WERI-Rb-1 (cell line): ENCODE data around the gene CDCP2.

ENCODE experiments used
- DNase-seq: peaks from one replicate; pipeline ENCODE4 v3.0.0-alpha.2; 2020
- H3K27ac ChIP-seq: fragments of 250-450 bp; sonication (Bioruptor Pico); 2 replicates; pipeline ENCODE4 v1.5.1; 2020; ENCODE audit warnings: mild to moderate bottlenecking, moderate library complexity
- H3K27me3 ChIP-seq: fragments of 250-450 bp; sonication (Bioruptor Pico); 2 replicates; pipeline ENCODE4 v1.5.1; 2021; ENCODE audit warnings: mild to moderate bottlenecking, low read depth, moderate library complexity; ENCODE audit not compliant: insufficient read depth, severe bottlenecking
- H3K36me3 ChIP-seq: fragments of 250-450 bp; sonication (Bioruptor Pico); 2 replicates; pipeline ENCODE4 v1.5.1; 2020; ENCODE audit warnings: mild to moderate bottlenecking, moderate library complexity
- H3K4me3 ChIP-seq: 2 replicates; pipeline ENCODE4 v1.5.1; 2011; ENCODE audit warnings: low read depth, mild to moderate bottlenecking, control low read depth, low read length
- H3K9me3 ChIP-seq: fragments of 250-450 bp; sonication (Bioruptor Pico); 2 replicates; pipeline ENCODE4 v1.5.1; 2021; ENCODE audit warnings: mild to moderate bottlenecking, moderate library complexity; ENCODE audit not compliant: severe bottlenecking
- TF ChIP-seq, protein P1 (sequence below): IDR thresholded peaks from 2 replicates; pipeline ENCODE4 v1.5.1; 2011; ENCODE audit warnings: low read depth, mild to moderate bottlenecking, control low read depth, inconsistent platforms, low read length

Gene CDCP2

GRCh38 chr1:54094001-54094729 lies 58.6 kb downstream of the CDCP2 start:
- Histone ChIP-seq H3K9me3 (no peaks in the 10 kb centered on the region), H3K27ac (no peak overlapping the region), H3K27me3 (no peaks in the 10 kb centered on the region), H3K4me3 (no peak overlapping the region), H3K36me3 (no peaks in the 10 kb centered on the region; the same call in 1 of the 2 replicates)
- TF ChIP-seq, protein P1, sequence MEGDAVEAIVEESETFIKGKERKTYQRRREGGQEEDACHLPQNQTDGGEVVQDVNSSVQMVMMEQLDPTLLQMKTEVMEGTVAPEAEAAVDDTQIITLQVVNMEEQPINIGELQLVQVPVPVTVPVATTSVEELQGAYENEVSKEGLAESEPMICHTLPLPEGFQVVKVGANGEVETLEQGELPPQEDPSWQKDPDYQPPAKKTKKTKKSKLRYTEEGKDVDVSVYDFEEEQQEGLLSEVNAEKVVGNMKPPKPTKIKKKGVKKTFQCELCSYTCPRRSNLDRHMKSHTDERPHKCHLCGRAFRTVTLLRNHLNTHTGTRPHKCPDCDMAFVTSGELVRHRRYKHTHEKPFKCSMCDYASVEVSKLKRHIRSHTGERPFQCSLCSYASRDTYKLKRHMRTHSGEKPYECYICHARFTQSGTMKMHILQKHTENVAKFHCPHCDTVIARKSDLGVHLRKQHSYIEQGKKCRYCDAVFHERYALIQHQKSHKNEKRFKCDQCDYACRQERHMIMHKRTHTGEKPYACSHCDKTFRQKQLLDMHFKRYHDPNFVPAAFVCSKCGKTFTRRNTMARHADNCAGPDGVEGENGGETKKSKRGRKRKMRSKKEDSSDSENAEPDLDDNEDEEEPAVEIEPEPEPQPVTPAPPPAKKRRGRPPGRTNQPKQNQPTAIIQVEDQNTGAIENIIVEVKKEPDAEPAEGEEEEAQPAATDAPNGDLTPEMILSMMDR, result no peak
- DNase-seq, result no peak

GRCh38 chr1:54091666-54092065 lies 61.1 kb downstream of the CDCP2 start:
- no peaks in the 10 kb centered on the region for H3K9me3 ChIP-seq
- H3K4me3 ChIP-seq, result no peak overlapping the region
- DNase-seq, result no peak
- H3K27ac ChIP-seq, result no peak overlapping the region
- H3K27me3 ChIP-seq, result no peaks in the 10 kb centered on the region
- TF ChIP-seq, protein P1, result no peak
- H3K36me3 ChIP-seq, result no peaks in the 10 kb centered on the region; the same call in 1 of the 2 replicates

DNA sequence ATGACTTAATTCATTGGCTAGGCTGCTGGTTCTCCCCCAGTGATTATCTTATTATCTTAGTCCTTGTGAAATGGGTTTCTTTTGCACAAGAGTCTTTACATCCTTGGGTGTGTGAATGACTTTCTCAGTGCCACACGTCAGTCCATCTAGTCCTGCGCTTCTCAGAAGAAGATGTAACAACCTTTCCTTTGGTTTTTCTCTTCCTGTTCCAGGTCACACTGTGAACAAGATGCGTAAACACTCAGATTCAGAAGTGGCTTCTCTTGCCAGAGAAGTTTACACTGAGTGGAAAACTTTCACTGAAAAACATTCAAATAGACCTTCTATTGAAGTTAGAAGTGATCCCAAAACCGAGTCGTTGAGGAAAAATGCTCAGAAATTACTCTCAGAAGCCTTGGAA lies 64.4 kb downstream of the CDCP2 start:
- TF ChIP-seq, protein P1, result no peak
- Histone ChIP-seq H3K27me3 (no peaks in the 10 kb centered on the region), H3K4me3 (no peak overlapping the region), H3K27ac (no peak overlapping the region), H3K9me3 (no peaks in the 10 kb centered on the region), H3K36me3 (no peaks in the 10 kb centered on the region)
- no peak for DNase-seq

GRCh38 chr1:54086754-54087153 lies 66.0 kb downstream of the CDCP2 start:
- DNase-seq, result no peak
- Histone ChIP-seq H3K4me3 (no peak overlapping the region), H3K36me3 (no peaks in the 10 kb centered on the region), H3K27me3 (no peaks in the 10 kb centered on the region), H3K27ac (no peak overlapping the region), H3K9me3 (no peaks in the 10 kb centered on the region)
- TF ChIP-seq, protein P1, result no peak

DNA sequence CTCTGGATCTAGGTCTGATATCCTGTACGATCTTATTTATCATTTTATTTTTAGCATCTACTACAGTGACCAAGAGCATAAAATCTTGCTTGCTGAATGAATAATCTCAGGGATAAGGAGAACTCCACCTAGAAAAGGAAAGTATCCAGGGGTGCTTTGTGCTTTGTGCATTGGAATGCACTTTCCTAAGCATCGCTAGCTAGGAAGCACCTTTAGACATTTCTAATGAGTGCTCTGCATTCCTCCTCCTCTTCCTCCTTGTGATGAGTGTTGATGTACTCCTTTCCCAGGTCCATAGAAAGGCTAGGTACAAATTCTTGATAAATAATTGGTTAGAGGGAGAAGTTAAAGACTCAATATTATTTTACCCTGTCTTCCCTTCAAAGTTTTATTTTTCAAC lies 68.0 kb downstream of the CDCP2 start:
- Histone ChIP-seq H3K36me3 (no peaks in the 10 kb centered on the region), H3K9me3 (no peaks in the 10 kb centered on the region), H3K27me3 (no peaks in the 10 kb centered on the region), H3K27ac (no peak overlapping the region), H3K4me3 (no peak overlapping the region)
- TF ChIP-seq, protein P1, result no peak
- no peak for DNase-seq
